Measurements from ENCODE around the gene VARS2. TPM values are rescaled to one million over a fixed set of nuclear protein-coding genes. Genes with fewer than 3 reads are reported as not detected.
"Not testable (repeated sequence)": the region's sequence is repeated elsewhere in the genome, so short reads cannot be mapped to it uniquely, and the experiment has no call there.

The VARS2 gene
- total RNA-seq, 1 donor from 2014 or later: 5.7 TPM

GRCh38 chr6:30907758-30908591 is 6.1 kb upstream of the VARS2 start, which contains the start of gene GTF2H4:
TSS of gene GTF2H4 (plus strand) at chr6:30908207.
- H3K27ac ChIP-seq: peak within 1 kb of the TSS; percentile 62 to 65
- intact Hi-C loops (cut with DNase I): loop anchor here (1.0 kb wide), 1 partner anchor 24 kb away; the partner anchor contains the start of gene DDR1
- peaks cover 16 to 31% of the 10 kb centered on the region in 2 donors for H3K36me3 ChIP-seq
- TF ChIP-seq, protein P1, sequence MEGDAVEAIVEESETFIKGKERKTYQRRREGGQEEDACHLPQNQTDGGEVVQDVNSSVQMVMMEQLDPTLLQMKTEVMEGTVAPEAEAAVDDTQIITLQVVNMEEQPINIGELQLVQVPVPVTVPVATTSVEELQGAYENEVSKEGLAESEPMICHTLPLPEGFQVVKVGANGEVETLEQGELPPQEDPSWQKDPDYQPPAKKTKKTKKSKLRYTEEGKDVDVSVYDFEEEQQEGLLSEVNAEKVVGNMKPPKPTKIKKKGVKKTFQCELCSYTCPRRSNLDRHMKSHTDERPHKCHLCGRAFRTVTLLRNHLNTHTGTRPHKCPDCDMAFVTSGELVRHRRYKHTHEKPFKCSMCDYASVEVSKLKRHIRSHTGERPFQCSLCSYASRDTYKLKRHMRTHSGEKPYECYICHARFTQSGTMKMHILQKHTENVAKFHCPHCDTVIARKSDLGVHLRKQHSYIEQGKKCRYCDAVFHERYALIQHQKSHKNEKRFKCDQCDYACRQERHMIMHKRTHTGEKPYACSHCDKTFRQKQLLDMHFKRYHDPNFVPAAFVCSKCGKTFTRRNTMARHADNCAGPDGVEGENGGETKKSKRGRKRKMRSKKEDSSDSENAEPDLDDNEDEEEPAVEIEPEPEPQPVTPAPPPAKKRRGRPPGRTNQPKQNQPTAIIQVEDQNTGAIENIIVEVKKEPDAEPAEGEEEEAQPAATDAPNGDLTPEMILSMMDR (IDR thresholded peaks at IDR 0.05): no peak
- peak within 1 kb of the TSS; percentile 71 to 95 for H3K4me3 ChIP-seq
- peak; percentile 91 to 98 for DNase-seq (ENCODE audit: low spot score in 2 of 2)
- H3K9me3 ChIP-seq: no peaks in the 10 kb centered on the region
- no peaks in the 10 kb centered on the region for H3K27me3 ChIP-seq
- H3K4me1 ChIP-seq: peaks cover 0 to 10% of the 10 kb centered on the region in 2 donors

DNA sequence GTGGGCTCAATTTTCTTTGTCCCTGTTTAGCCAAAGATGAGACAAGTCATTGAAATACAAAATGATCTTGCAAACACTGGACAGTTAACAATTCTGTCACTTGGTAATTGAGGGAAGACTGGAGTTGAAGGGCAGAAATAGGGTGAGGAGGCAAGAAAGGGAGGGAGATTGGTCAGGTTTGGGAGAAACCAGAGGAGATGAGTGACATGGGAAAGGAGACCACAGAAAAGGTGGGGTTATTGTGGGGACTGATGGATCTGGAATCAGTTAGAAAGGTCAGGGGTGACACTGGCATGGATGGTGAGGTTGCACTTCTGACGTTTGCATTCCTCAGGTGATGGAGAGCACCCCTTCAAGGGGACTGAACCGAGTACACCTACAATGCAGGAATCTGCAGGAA is 5.3 kb upstream of the VARS2 start:
- Histone ChIP-seq H3K4me1 (peaks cover 2 to 12% of the 10 kb centered on the region in 2 donors), H3K27me3 (no peaks in the 10 kb centered on the region), H3K36me3 (peaks cover 16 to 32% of the 10 kb centered on the region in 2 donors), H3K4me3 (peak overlapping the region; percentile 71 to 95), H3K9me3 (no peaks in the 10 kb centered on the region), H3K27ac (no peak overlapping the region)
- TF ChIP-seq, protein P1 (IDR thresholded peaks at IDR 0.05): no peak
- intact Hi-C loops (cut with DNase I): loop anchor here (1.0 kb wide), 1 partner anchor 24 kb away; the partner anchor contains the start of gene DDR1
- no peak for DNase-seq (ENCODE audit: low spot score in 2 of 2)

DNA sequence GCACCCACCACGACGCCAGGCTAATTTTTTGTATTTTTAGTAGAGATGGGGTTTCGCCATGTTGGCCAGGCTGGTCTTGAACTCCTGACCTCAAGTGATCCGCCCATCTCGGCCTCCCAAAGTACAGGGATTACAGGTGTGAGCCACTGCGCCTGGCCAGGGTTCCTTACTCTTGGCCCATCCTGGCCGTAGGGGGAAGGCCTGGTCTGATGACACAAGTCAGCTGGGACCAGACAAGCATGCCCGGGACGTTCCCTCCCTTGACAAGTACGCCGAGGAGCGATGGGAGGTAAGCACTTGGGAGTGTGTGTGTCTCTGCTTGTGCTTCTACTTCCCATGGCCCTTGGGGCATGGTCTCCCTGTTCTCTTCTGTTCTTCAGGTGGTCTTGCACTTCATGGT is 3.6 kb upstream of the VARS2 start:
- DNase-seq (ENCODE audit: low spot score in 2 of 2): not testable (repeated sequence)
- peaks cover 16 to 32% of the 10 kb centered on the region in 2 donors for H3K36me3 ChIP-seq
- intact Hi-C loops (cut with DNase I): loop anchor here (10.0 kb wide), 1 partner anchor 426 kb away; the partner anchor contains the start of gene HLA-E

GRCh38 chr6:30912746-30913520 is 1.1 kb upstream of the VARS2 start:
- intact Hi-C loops (cut with DNase I): loop anchor here (10.0 kb wide), 1 partner anchor 428 kb away; the partner anchor contains the start of gene HLA-E
- H3K27ac ChIP-seq: peak overlapping the region; percentile 78 to 86
- H3K36me3 ChIP-seq: peaks cover 18 to 40% of the 10 kb centered on the region in 2 donors
- H3K27me3 ChIP-seq: no peaks in the 10 kb centered on the region
- H3K9me3 ChIP-seq: no peaks in the 10 kb centered on the region
- H3K4me1 ChIP-seq: peaks cover 4 to 23% of the 10 kb centered on the region in 2 donors
- TF ChIP-seq, protein P1 (IDR thresholded peaks at IDR 0.05): no peak
- H3K4me3 ChIP-seq: peak overlapping the region in 1 of 2 donors; percentile 65
- DNase-seq (ENCODE audit: low spot score in 2 of 2): no peak

More for the DNA sequence above, 3.6 kb upstream of the VARS2 start:
- H3K27me3 ChIP-seq, H3K9me3 ChIP-seq, H3K4me3 ChIP-seq, H3K27ac ChIP-seq: not testable (repeated sequence)
- peaks cover 4 to 21% of the 10 kb centered on the region in 2 donors for H3K4me1 ChIP-seq

DNA sequence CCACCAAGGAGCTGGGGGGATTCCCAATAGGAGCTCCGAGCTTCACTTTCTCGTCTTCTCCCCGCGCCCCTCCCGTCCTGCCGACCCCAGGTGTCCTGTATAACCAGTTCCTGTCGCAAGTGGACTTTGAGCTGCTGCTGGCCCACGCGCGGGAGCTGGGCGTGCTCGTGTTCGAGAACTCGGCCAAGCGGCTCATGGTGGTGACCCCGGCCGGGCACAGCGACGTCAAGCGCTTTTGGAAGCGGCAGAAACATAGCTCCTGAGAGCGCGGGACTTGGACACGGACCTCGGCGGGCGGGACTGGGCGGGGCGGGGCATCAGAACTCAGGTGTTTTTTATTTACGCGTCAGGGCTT is 340 bp upstream of the VARS2 start:
- H3K4me1 ChIP-seq: peaks cover 4 to 22% of the 10 kb centered on the region in 2 donors
- no peaks in the 10 kb centered on the region for H3K27me3 ChIP-seq
- TF ChIP-seq, protein P1 (IDR thresholded peaks at IDR 0.05): peak in 1 of 3 experiments; percentile 24
- intact Hi-C loops (cut with DNase I): loop anchor here (1.0 to 10.0 kb wide), 5 partner anchors 29 to 429 kb away; partner anchors contain the start of genes DDR1, FLOT1 and HLA-E
- H3K27ac ChIP-seq: peak overlapping the region; percentile 78 to 86
- H3K9me3 ChIP-seq: no peaks in the 10 kb centered on the region
- H3K4me3 ChIP-seq: peak overlapping the region; percentile 60 to 65
- H3K36me3 ChIP-seq: peaks cover 19 to 46% of the 10 kb centered on the region in 2 donors
- no peak for DNase-seq (ENCODE audit: low spot score in 2 of 2)

Measured in ascending aorta (tissue), 2 donors.